Smooth muscle cell (in vitro differentiated cells): ENCODE measurements around the gene SMYD3. TPM values are rescaled to one million over a fixed set of nuclear protein-coding genes. Genes with fewer than 3 reads are reported as not detected.

Experiments used
- DNase-seq: peaks from one replicate; lab custom pipeline; 2025; ENCODE audit not compliant: unreplicated experiment; lab: John Stamatoyannopoulos, UW
- H2AFZ ChIP-seq: fragments of 200-600 bp; sonication (generic); 2 replicates; pipeline ENCODE4 v1.6.0; 2016; ENCODE audit warnings: antibody characterized with exemption, low read depth, mild to moderate bottlenecking
- H3F3A ChIP-seq: fragments of 200-600 bp; sonication (generic); 2 replicates; pipeline ENCODE4 v1.6.0; 2017; ENCODE audit warnings: antibody characterized with exemption, low read depth
- H3K27ac ChIP-seq: fragments of 200-600 bp; sonication (generic); 2 replicates; pipeline ENCODE4 v1.5.1; 2016; ENCODE audit warnings: low read depth, mild to moderate bottlenecking
- H3K27me3 ChIP-seq: fragments of 200-600 bp; sonication (generic); 2 replicates; pipeline ENCODE4 v1.6.1; 2016; ENCODE audit warnings: low read depth, mild to moderate bottlenecking
- H3K36me3 ChIP-seq: fragments of 200-600 bp; sonication (generic); 2 replicates; pipeline ENCODE4 v1.5.1; 2016; ENCODE audit warnings: low read depth
- H3K4me1 ChIP-seq: fragments of 200-600 bp; sonication (generic); 2 replicates; pipeline ENCODE4 v1.5.1; 2016; ENCODE audit warnings: low read depth
- H3K4me2 ChIP-seq: fragments of 200-600 bp; sonication (generic); 2 replicates; pipeline ENCODE4 v1.6.0; 2016; ENCODE audit warnings: mild to moderate bottlenecking
- H3K4me3 ChIP-seq: fragments of 200-600 bp; sonication (generic); 2 replicates; pipeline ENCODE4 v1.5.1; 2016; ENCODE audit warnings: mild to moderate bottlenecking
- H3K79me2 ChIP-seq: fragments of 200-600 bp; sonication (generic); 2 replicates; pipeline ENCODE4 v1.6.0; 2016; ENCODE audit warnings: low read depth, mild to moderate bottlenecking
- H3K9ac ChIP-seq: fragments of 200-600 bp; sonication (generic); 2 replicates; pipeline ENCODE4 v1.6.0; 2016; ENCODE audit warnings: low read depth
- H3K9me3 ChIP-seq: fragments of 200-600 bp; sonication (generic); replicated peaks from 2 replicates; pipeline ENCODE4 v1.5.1; 2016; ENCODE audit warnings: low read depth
- H4K20me1 ChIP-seq: fragments of 200-600 bp; sonication (generic); 2 replicates; pipeline ENCODE4 v1.6.0; 2016; ENCODE audit warnings: low read depth
- WGBS: methylation state at CpG from one replicate; pipeline ENCODE4 v1.1.7; 2016; ENCODE audit warnings: low lambda C conversion rate; 5-methylcytosine and 5-hydroxymethylcytosine counted together
- polyA plus RNA-seq: library from polyadenylated mRNA; unstranded; fragments of >200 nt; fragmentation: Nextera tagmentation; extraction: Ambion mirVana; gene quantifications from 2 replicates; pipeline ENCODE4 v1.2.1, GENCODE V29; 2016
- total RNA-seq: library from RNA; depleted of rRNA; stranded (reverse); fragments of >200 nt; gene quantifications from 2 replicates; pipeline ENCODE4 v1.2.3, GENCODE V29; 2014
- TF ChIP-seq, protein P1 (sequence below): fragments of 200-600 bp; sonication (generic); IDR thresholded peaks from 2 replicates; pipeline ENCODE4 v1.5.1; 2017; ENCODE audit warnings: borderline replicate concordance, mild to moderate bottlenecking, antibody characterized with exemption; ENCODE audit not compliant: insufficient read depth, poor library complexity, severe bottlenecking

The SMYD3 gene
- total and polyA plus RNA-seq, 2 experiments from 2014 or later = 162 to 301 TPM

DNA sequence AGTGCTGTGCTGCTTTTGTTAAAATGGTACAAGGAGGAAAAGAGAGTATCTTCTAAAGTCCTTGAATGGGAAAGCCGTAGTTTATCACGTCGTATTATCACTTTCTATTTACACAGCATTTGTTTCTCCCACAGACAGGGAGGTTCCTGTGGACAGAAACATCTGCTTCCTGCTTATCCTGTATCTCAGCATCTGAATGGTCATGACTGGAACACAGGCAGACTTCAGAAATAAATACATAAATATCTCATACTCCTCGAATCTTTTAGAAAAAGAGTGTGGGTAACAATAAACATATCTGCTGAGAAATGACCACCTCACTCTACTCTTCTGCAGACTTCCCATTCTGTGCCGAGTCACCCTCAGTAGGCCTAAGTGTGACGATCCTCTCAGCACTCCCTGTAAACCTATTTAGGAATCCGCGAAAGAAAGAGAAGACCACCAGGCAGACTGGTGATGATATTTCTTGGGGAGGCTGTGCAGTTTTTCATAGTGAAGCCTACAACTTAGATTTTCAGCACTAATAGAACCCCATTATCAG lies 393.5 kb downstream of the SMYD3 start:
- Histone ChIP-seq H4K20me1 (no peaks in the 10 kb centered on the region), H3K27me3 (no peaks in the 10 kb centered on the region), H2AFZ (no peak overlapping the region), H3K36me3 (no peaks in the 10 kb centered on the region), H3K9me3 (no peaks in the 10 kb centered on the region), H3K27ac (peak overlapping the region; percentile 28), H3K4me2 (peak overlapping the region; percentile 13), H3K79me2 (no peaks in the 10 kb centered on the region), H3K4me1 (peaks cover 11% of the 10 kb centered on the region), H3K4me3 (no peak overlapping the region), H3K9ac (peak overlapping the region; percentile 2), H3F3A (peaks cover 4% of the 10 kb centered on the region)
- 55% methylated on average over 8 of the region's 8 CpGs for WGBS
- no peak for DNase-seq
- TF ChIP-seq, protein P1, sequence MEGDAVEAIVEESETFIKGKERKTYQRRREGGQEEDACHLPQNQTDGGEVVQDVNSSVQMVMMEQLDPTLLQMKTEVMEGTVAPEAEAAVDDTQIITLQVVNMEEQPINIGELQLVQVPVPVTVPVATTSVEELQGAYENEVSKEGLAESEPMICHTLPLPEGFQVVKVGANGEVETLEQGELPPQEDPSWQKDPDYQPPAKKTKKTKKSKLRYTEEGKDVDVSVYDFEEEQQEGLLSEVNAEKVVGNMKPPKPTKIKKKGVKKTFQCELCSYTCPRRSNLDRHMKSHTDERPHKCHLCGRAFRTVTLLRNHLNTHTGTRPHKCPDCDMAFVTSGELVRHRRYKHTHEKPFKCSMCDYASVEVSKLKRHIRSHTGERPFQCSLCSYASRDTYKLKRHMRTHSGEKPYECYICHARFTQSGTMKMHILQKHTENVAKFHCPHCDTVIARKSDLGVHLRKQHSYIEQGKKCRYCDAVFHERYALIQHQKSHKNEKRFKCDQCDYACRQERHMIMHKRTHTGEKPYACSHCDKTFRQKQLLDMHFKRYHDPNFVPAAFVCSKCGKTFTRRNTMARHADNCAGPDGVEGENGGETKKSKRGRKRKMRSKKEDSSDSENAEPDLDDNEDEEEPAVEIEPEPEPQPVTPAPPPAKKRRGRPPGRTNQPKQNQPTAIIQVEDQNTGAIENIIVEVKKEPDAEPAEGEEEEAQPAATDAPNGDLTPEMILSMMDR = no peak

DNA sequence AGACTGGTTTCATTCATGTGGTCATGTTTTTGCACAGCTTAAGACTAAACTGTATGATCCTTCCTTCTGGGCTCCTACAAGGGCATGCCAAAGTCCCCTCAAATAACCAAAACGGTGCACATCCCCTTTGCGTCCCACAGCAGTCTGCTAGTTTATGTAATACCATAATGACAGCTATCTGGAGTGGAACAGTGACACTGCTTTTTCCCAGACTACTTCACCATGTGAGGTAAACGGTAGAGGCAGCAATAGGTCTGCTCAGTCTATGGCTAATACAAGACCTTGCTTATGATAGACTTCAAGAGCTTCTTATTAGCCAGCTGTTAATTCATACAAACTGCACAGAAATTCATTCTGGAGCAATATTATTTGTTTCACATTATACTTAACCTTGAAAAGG lies 395.5 kb downstream of the SMYD3 start:
- H3K27me3 ChIP-seq = no peaks in the 10 kb centered on the region
- H3K4me2 ChIP-seq = no peak overlapping the region
- no peaks in the 10 kb centered on the region for H3F3A ChIP-seq
- no peak overlapping the region for H3K9ac ChIP-seq
- WGBS = 83% methylated on average over 3 of the region's 3 CpGs
- no peak overlapping the region for H2AFZ ChIP-seq
- H3K4me1 ChIP-seq = peaks cover 27% of the 10 kb centered on the region
- DNase-seq = no peak
- H3K9me3 ChIP-seq = no peaks in the 10 kb centered on the region
- no peaks in the 10 kb centered on the region for H4K20me1 ChIP-seq
- no peak overlapping the region for H3K4me3 ChIP-seq
- no peaks in the 10 kb centered on the region for H3K36me3 ChIP-seq
- peak overlapping the region; percentile 71 for H3K27ac ChIP-seq
- TF ChIP-seq, protein P1 = no peak
- H3K79me2 ChIP-seq = no peaks in the 10 kb centered on the region

DNA sequence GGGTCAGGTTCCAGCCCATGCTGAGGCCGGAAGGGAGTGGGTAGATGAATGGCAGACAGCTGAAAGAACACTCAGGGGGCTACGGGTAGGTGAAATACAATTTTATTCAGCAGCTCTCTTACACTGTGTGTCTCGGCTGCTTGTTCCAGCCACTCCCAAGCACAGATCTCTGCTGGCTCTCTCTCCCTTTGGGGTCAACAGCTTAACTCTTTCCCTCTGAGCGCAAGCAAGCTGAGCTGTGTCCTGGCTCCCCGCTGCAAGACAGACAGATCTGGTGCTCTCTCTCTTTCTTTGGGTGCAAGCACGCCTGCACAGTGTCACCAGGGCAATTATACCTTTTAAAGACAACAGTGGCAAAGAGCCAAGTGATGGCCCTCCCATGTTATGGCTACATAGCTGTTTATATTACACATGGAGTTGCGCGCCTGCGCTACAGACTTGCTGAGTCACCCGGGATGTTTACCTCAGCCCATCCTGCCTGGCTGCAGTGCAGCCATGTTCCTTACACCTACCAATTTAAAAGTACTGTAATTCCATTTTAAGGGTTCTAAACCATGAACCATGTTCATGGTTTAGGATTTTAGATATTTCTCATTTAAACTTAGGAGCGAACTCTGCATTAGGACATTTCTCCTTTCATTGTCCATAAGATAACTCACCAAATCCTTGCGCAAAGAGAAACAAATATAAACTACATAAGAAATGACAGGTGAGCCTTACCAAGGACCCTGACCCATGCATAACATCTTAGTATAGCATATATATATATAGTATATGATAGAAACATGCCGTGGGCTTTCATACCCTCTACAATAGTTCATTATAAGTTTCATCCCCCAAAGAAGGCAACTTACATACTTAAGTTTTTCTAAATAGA lies 396.5 kb downstream of the SMYD3 start:
- no peaks in the 10 kb centered on the region for H3K79me2 ChIP-seq
- H2AFZ ChIP-seq = no peak overlapping the region
- peak overlapping the region; percentile 71 for H3K27ac ChIP-seq
- no peak for DNase-seq
- H4K20me1 ChIP-seq = no peaks in the 10 kb centered on the region
- peak overlapping the region; percentile 67 for H3K9ac ChIP-seq
- WGBS = 52% methylated on average over 13 of the region's 13 CpGs
- H3K36me3 ChIP-seq = no peaks in the 10 kb centered on the region
- H3K4me3 ChIP-seq = no peak overlapping the region
- H3K4me1 ChIP-seq = peaks cover 37% of the 10 kb centered on the region
- no peaks in the 10 kb centered on the region for H3K9me3 ChIP-seq
- TF ChIP-seq, protein P1 = no peak
- peak overlapping the region; percentile 72 for H3K4me2 ChIP-seq
- no peaks in the 10 kb centered on the region for H3K27me3 ChIP-seq
- no peaks in the 10 kb centered on the region for H3F3A ChIP-seq
